ENCODE measurements around the gene SCARB1. TPM values are rescaled to one million over a fixed set of nuclear protein-coding genes. Genes with fewer than 3 reads are reported as not detected.
A peak's percentile ranks its signal among the peaks of the same experiment; 100 is the strongest.

The SCARB1 gene
- total RNA-seq, 1 donor from 2014 or later, result 44.5 TPM

GRCh38 chr12:124777399-124778372 is 86.0 kb downstream of the SCARB1 start:
- no peak for TF ChIP-seq EZH2 (IDR thresholded peaks at IDR 0.05; ENCODE audit: insufficient read depth, low read length)
- TF ChIP-seq CTCF (IDR thresholded peaks at IDR 0.05; ENCODE audit: insufficient read depth, low read depth, low read length), result no peak
- Histone ChIP-seq H3K27me3 (ENCODE audit: insufficient read depth, low read length) (no peaks in the 10 kb centered on the region), H2AFZ (ENCODE audit: low read depth, low read length) (no peak overlapping the region), H3K79me2 (ENCODE audit: insufficient read depth, low read length) (no peaks in the 10 kb centered on the region), H3K27ac (ENCODE audit: low read depth, low read length) (no peak overlapping the region), H3K4me3 (ENCODE audit: insufficient read depth, low read depth, low read length) (no peak overlapping the region), H3K9me3 (ENCODE audit: insufficient read depth, low read depth, low read length) (no peaks in the 10 kb centered on the region), H3K36me3 (ENCODE audit: insufficient read depth, low read length) (no peaks in the 10 kb centered on the region), H3K4me1 (ENCODE audit: insufficient read depth, low read length) (peaks cover 20% of the 10 kb centered on the region), H4K20me1 (ENCODE audit: insufficient read depth, low read length) (no peaks in the 10 kb centered on the region), H3K9ac (ENCODE audit: low read length) (no peak overlapping the region), H3K4me2 (ENCODE audit: low read length) (no peak overlapping the region)
- DNase-seq (ENCODE audit: low read depth) (no peak), FAIRE-seq (no peak)
- H3K36me3 Mint-ChIP-seq (ENCODE audit: low read depth, unreplicated experiment), result peaks cover 3% of the 10 kb centered on the region
- H3K4me1 Mint-ChIP-seq (ENCODE audit: low read depth, unreplicated experiment), result no peaks in the 10 kb centered on the region
- H3K9me3 Mint-ChIP-seq (ENCODE audit: unreplicated experiment), result peaks cover 4% of the 10 kb centered on the region
- peak overlapping the region; percentile 26 for H3K27ac Mint-ChIP-seq (ENCODE audit: unreplicated experiment)
- peaks cover 4% of the 10 kb centered on the region for H3K27me3 Mint-ChIP-seq (ENCODE audit: low read depth, unreplicated experiment)
- H3K4me3 Mint-ChIP-seq (ENCODE audit: unreplicated experiment), result no peak overlapping the region

GRCh38 chr12:124776125-124776513 is 87.5 kb downstream of the SCARB1 start:
- Mint-ChIP-seq H3K9me3 (ENCODE audit: unreplicated experiment) (peaks cover 4% of the 10 kb centered on the region), H3K27me3 (ENCODE audit: low read depth, unreplicated experiment) (peaks cover 7% of the 10 kb centered on the region), H3K4me3 (ENCODE audit: unreplicated experiment) (no peak overlapping the region), H3K36me3 (ENCODE audit: low read depth, unreplicated experiment) (peaks cover 4% of the 10 kb centered on the region), H3K27ac (ENCODE audit: unreplicated experiment) (no peak overlapping the region), H3K4me1 (ENCODE audit: low read depth, unreplicated experiment) (peaks cover 6% of the 10 kb centered on the region)
- Histone ChIP-seq H3K27ac (ENCODE audit: low read depth, low read length) (peak overlapping the region; percentile 16), H3K4me1 (ENCODE audit: insufficient read depth, low read length) (peaks cover 22% of the 10 kb centered on the region), H3K9ac (ENCODE audit: low read length) (no peak overlapping the region), H2AFZ (ENCODE audit: low read depth, low read length) (no peak overlapping the region), H3K27me3 (ENCODE audit: insufficient read depth, low read length) (no peaks in the 10 kb centered on the region), H3K9me3 (ENCODE audit: insufficient read depth, low read depth, low read length) (no peaks in the 10 kb centered on the region), H3K4me3 (ENCODE audit: insufficient read depth, low read depth, low read length) (no peak overlapping the region), H3K4me2 (ENCODE audit: low read length) (no peak overlapping the region), H4K20me1 (ENCODE audit: insufficient read depth, low read length) (no peaks in the 10 kb centered on the region), H3K36me3 (ENCODE audit: insufficient read depth, low read length) (no peaks in the 10 kb centered on the region), H3K79me2 (ENCODE audit: insufficient read depth, low read length) (no peaks in the 10 kb centered on the region)
- TF ChIP-seq CTCF (IDR thresholded peaks at IDR 0.05; ENCODE audit: insufficient read depth, low read depth, low read length) (no peak), EZH2 (IDR thresholded peaks at IDR 0.05; ENCODE audit: insufficient read depth, low read length) (no peak)
- no peak for FAIRE-seq
- DNase-seq (ENCODE audit: low read depth), result no peak

Data from astrocyte (in vitro differentiated cells and primary cell).